Lower leg skin (tissue), 4 donors: ENCODE measurements around the gene LEMD2. TPM values are rescaled to one million over a fixed set of nuclear protein-coding genes. Genes with fewer than 3 reads are reported as not detected.

ENCODE experiments used
- DNase-seq, 2 donors: peaks; one replicate each; pipeline ENCODE4 v3.0.0-alpha.2; 2019; ENCODE audit warnings: low spot score in 2 of 2
- H3K4me3 ChIP-seq: fragments of 200-600 bp; sonication (generic); 2 replicates; pipeline ENCODE4 v1.5.1; 2017; ENCODE audit warnings: mild to moderate bottlenecking, low read depth; ENCODE audit not compliant: poor library complexity, severe bottlenecking
- POLR2A ChIP-seq, 2 donors: fragments of 450-650 bp; IDR thresholded peaks; one replicate each; pipeline ENCODE4 v1.6.1; 2016 to 2017; ENCODE audit warnings: antibody characterized with exemption in 2 of 2, mild to moderate bottlenecking in 1 of 2, moderate library complexity in 1 of 2
- WGBS, 2 donors: methylation state at CpG; one replicate each; pipeline ENCODE4 v1.1.5; 2018; 5-methylcytosine and 5-hydroxymethylcytosine counted together
- intact Hi-C: fragments of 100-400 bp; cut with DNase I; formaldehyde crosslinking; loops from one replicate; pipeline ENCODE4 v1.15.0; 2023; ENCODE audit warnings: low total_unique reads
- total RNA-seq, 4 donors: library from RNA; depleted of rRNA; stranded (reverse); fragments of >200 nt; gene quantifications; one replicate each; pipeline ENCODE4 v1.1.0, GENCODE V29; 2016
- TF ChIP-seq, protein P1 (sequence below), 3 donors: fragments of 450-650 bp; IDR thresholded peaks; one replicate each; pipeline ENCODE4 v1.5.1; 2016; ENCODE audit warnings: antibody characterized with exemption in 3 of 3, mild to moderate bottlenecking in 3 of 3, moderate library complexity in 2 of 3

The LEMD2 gene
- total RNA-seq, 4 donors from 2014 or later, result 57.5 to 93.6 (median 68.1) TPM

DNA sequence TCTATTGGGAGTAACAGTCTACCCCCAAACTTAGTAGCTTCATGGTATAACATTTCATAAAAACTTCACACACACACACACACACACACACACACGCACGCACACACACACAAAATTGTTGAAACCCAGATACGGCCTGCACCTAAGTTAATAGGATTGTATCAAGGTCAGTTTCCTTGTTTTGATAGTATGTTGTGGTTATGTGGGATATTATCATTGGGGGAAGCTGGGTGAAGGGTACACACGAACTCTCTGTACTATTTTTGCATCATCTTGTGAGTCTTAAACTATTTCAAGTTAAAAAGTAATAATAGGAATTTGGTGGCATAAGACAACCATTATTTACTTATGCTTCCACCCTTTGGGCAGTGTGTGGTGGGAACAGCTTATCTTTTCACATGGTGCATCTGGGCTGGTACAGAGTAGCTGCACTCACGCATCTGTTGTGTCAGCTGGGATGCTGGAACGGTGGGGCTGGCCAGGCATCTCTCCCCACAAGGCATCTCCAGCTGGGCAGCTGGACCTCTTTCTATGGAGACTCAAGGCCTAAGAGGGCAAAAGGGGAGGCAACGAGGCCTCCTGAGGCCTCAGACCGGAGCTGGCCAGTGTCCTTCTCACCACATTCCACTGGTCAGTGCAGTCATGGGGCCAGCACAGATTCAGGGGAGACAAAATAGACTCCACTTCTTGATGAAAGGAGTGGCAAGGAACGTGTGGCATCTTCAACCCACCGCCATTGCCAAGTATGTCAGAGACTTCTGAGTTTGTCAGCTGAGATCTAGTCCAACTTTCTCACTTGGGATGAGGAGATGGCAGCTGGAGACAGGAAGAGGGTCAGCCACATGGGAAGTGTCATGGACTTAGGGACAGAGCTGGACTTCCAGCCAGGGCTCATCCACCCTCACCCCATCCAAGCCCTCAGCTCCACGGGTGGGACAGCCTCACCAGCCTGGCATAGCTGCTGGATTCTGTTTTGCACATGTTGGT, 21.7 kb downstream of the LEMD2 start:
- 74 to 78% methylated on average over 11 of the region's 11 CpGs for WGBS, 2 donors
- intact Hi-C loops, result no loop called here
- TF ChIP-seq POLR2A (IDR thresholded peaks at IDR 0.05), result no peak
- TF ChIP-seq, protein P1, sequence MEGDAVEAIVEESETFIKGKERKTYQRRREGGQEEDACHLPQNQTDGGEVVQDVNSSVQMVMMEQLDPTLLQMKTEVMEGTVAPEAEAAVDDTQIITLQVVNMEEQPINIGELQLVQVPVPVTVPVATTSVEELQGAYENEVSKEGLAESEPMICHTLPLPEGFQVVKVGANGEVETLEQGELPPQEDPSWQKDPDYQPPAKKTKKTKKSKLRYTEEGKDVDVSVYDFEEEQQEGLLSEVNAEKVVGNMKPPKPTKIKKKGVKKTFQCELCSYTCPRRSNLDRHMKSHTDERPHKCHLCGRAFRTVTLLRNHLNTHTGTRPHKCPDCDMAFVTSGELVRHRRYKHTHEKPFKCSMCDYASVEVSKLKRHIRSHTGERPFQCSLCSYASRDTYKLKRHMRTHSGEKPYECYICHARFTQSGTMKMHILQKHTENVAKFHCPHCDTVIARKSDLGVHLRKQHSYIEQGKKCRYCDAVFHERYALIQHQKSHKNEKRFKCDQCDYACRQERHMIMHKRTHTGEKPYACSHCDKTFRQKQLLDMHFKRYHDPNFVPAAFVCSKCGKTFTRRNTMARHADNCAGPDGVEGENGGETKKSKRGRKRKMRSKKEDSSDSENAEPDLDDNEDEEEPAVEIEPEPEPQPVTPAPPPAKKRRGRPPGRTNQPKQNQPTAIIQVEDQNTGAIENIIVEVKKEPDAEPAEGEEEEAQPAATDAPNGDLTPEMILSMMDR (IDR thresholded peaks at IDR 0.05), result no peak
- DNase-seq, result no peak
- no peak overlapping the region for H3K4me3 ChIP-seq

DNA sequence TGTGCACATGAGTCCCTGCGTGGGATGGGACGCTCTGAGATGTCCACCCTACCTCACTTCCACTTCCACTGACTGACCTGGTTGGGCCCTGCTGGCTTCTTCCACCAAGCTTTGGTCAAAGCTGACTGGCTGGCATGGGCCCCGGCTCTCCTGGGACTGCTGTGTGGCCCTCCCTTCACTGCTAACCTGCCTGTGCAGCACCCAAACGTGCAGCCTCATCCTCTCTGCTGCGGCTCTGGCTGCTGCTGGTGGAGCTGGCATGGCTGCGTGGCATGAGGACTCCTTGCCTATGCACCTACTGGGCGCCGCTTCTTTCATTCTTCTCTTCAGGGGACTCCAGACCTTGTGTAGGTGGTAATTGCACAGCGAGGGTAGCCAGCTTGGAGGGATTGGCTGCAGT, 23.6 kb downstream of the LEMD2 start:
- TF ChIP-seq POLR2A (IDR thresholded peaks at IDR 0.05), result no peak
- 85 to 93% methylated on average over 9 of the region's 9 CpGs for WGBS, 2 donors
- H3K4me3 ChIP-seq, result no peak overlapping the region
- intact Hi-C loops, result no loop called here
- DNase-seq, result no peak

DNA sequence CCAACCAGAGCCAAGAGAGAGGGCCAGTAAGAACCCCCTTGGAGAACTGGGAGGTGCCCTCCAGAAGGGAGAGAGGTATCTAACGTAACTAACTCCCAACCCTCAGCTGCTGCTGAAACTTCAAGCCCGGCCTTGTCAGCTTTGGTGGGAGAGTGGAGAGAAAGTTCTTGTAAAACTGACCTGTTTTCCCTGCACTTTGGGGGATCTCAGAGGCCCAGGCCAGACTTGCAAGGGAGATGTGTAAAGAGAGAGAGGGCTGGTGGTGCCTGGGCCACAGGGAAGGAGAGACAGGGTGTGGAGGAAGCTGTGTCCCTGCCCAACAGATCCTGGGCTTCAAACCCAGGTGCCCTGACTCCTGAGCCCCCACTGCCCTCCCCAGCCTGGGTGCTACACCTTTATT, 24.9 kb downstream of the LEMD2 start:
- intact Hi-C loops, result no loop called here
- TF ChIP-seq, protein P1 (IDR thresholded peaks at IDR 0.05), result no peak
- no peak for TF ChIP-seq POLR2A (IDR thresholded peaks at IDR 0.05)
- H3K4me3 ChIP-seq, result no peak overlapping the region
- no peak for DNase-seq
- WGBS, 2 donors, result 87% methylated on average over 2 of the region's 2 CpGs

DNA sequence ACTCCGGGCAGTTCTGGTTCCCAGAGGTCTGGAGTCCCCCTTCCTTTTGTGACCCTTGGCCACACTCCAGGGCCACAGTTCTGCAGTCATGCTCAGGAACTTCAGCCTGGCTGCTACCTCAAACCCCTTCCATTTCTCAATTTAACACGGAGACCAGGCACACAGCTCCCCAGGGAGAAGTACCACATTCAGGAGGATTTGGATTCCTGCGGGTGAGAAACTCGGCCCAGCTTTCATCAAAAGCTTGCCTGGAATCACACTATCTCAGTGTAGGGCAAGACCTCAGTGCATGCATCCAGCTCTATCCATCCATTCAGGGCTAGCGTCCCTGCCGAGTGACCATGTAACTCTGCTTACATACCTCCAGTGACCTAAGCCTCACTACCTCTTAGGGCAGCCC, 25.4 kb downstream of the LEMD2 start:
- intact Hi-C loops, result no loop called here
- no peak for DNase-seq
- WGBS, 2 donors, result 61 to 80% methylated on average over 6 of the region's 6 CpGs
- H3K4me3 ChIP-seq, result no peak overlapping the region
- TF ChIP-seq POLR2A (IDR thresholded peaks at IDR 0.05), result no peak
- TF ChIP-seq, protein P1 (IDR thresholded peaks at IDR 0.05), result no peak

DNA sequence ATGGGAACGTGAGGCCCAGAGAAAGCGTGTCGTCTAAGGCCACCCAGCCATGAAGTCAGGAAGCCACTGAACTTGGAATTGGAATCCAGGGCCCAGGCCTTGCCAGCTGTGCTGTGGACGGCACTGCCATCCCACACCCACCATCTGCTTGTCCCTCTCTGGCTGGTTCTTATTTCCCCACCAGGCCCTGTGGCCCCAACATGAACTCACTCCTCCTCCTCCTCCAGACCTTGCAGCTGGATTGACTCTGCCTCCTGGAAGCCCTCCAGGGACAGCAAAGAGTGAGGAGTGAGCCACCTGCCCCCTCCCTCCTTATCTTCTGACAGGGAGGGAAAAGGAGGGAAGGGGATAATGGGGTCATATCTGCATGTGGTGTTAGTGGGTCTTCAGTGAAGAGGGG, 26.2 kb downstream of the LEMD2 start:
- intact Hi-C loops, result no loop called here
- 84 to 90% methylated on average over 4 of the region's 4 CpGs for WGBS, 2 donors
- H3K4me3 ChIP-seq, result no peak overlapping the region
- TF ChIP-seq POLR2A (IDR thresholded peaks at IDR 0.05), result no peak
- TF ChIP-seq, protein P1 (IDR thresholded peaks at IDR 0.05), result no peak
- DNase-seq, result no peak

DNA sequence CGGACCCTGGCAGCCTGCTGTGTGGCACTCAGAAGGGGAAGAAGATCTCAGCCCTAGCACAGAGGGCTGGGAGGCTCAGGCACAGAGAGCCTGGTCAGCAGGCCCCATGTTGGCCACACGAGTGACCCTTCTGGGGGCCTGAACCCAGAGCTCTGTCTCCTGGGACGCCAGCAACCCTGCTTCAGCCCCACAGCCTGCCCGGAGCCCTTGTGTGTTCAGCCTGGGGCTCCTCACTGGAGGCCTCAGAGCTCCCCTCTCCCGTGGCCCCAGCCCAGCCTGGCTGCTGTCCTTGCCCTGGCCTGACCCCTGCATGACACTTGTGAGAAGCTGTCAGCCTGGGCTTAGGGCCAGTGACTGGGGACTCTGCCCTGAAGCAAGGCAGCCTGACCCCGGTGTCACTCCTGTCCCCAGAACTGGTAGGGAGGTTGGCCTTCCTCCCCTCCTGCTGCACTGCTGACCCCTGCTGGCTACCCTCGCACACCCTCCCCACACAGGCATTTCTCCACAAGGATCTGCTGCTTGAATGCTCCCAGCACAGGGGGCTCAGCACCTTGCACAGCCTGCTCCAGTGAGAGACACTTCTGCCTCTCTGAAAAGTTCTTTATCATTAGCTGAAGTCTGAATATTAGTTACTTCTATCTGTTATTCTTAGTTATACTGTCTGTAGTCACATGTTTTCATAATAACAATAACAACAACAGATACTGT, 26.9 kb downstream of the LEMD2 start:
- TF ChIP-seq, protein P1 (IDR thresholded peaks at IDR 0.05), result peak in 1 of 3 donors; percentile 62
- no peak for TF ChIP-seq POLR2A (IDR thresholded peaks at IDR 0.05)
- intact Hi-C loops, result no loop called here
- WGBS, 2 donors, result 42 to 72% methylated on average over 5 to 6 of the region's 7 CpGs
- DNase-seq, result no peak
- no peak overlapping the region for H3K4me3 ChIP-seq
